ENCODE data around the gene RPRD1B.

Gene RPRD1B

GRCh38 chr20:38011696-38012095 is 21.9 kb upstream of the RPRD1B start:
- DNase-seq (ENCODE audit: low read depth), result no peak
- TF ChIP-seq, protein P1, sequence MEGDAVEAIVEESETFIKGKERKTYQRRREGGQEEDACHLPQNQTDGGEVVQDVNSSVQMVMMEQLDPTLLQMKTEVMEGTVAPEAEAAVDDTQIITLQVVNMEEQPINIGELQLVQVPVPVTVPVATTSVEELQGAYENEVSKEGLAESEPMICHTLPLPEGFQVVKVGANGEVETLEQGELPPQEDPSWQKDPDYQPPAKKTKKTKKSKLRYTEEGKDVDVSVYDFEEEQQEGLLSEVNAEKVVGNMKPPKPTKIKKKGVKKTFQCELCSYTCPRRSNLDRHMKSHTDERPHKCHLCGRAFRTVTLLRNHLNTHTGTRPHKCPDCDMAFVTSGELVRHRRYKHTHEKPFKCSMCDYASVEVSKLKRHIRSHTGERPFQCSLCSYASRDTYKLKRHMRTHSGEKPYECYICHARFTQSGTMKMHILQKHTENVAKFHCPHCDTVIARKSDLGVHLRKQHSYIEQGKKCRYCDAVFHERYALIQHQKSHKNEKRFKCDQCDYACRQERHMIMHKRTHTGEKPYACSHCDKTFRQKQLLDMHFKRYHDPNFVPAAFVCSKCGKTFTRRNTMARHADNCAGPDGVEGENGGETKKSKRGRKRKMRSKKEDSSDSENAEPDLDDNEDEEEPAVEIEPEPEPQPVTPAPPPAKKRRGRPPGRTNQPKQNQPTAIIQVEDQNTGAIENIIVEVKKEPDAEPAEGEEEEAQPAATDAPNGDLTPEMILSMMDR (IDR thresholded peaks at IDR 0.05; ENCODE audit: control insufficient read depth, insufficient read depth, low read depth, low read length, missing control alignments), result no peak
- no peak overlapping the region for H3K4me3 ChIP-seq (ENCODE audit: control insufficient read depth, low read depth, low read length)

GRCh38 chr20:38012332-38012731 is 21.2 kb upstream of the RPRD1B start:
- TF ChIP-seq, protein P1 (IDR thresholded peaks at IDR 0.05; ENCODE audit: control insufficient read depth, insufficient read depth, low read depth, low read length, missing control alignments), result no peak
- H3K4me3 ChIP-seq (ENCODE audit: control insufficient read depth, low read depth, low read length), result no peak overlapping the region

DNA sequence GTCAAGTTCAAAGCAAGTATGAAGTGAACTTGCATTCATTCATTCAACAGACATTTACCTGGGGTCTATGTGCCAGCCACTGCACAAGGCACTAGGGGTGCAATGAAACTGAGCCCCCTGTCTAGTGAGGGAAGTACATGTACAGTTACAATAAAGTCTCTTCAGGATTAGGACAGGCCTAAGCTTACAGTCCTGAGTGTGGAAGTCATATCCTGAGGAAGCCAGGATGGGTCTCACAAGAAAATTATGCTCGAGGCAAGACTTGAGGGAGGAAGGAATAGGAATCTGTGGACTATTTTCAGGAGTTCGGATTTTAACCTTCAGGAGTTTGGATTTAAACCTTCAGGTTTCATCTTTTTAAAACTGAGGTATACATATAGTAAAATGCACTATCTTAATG is 19.7 kb upstream of the RPRD1B start:
- no peak for DNase-seq (ENCODE audit: low read depth)
- no peak overlapping the region for H3K4me3 ChIP-seq (ENCODE audit: control insufficient read depth, low read depth, low read length)
- TF ChIP-seq, protein P1 (IDR thresholded peaks at IDR 0.05; ENCODE audit: control insufficient read depth, insufficient read depth, low read depth, low read length, missing control alignments), result no peak

More at GRCh38 chr20:38012332-38012731, 21.2 kb upstream of the RPRD1B start:
- DNase-seq (ENCODE audit: low read depth), result no peak

DNA sequence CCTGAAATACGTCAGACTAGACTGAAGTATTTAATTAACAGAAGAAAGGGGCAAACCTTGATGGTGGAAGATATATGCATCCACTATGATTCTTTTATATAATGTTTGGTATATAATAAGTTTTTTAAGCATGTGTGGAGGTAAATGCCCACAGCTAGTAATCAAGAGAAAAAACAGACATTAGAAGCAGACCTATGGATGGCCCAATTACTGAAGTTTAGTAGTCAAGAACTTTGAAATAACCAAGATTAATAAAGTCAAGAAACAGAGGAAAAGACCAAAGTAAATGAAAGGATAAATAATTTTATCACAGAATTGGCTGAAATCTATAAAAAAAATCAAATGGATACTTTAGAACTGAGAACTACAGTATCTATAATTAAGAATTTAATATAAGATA is 15.6 kb upstream of the RPRD1B start:
- no peak overlapping the region for H3K4me3 ChIP-seq (ENCODE audit: control insufficient read depth, low read depth, low read length)
- no peak for DNase-seq (ENCODE audit: low read depth)
- TF ChIP-seq, protein P1 (IDR thresholded peaks at IDR 0.05; ENCODE audit: control insufficient read depth, insufficient read depth, low read depth, low read length, missing control alignments), result no peak

- TF ChIP-seq, protein P1 (IDR thresholded peaks at IDR 0.05; ENCODE audit: control insufficient read depth, insufficient read depth, low read depth, low read length, missing control alignments), result no peak
- no peak overlapping the region for H3K4me3 ChIP-seq (ENCODE audit: control insufficient read depth, low read depth, low read length)
- no peak for DNase-seq (ENCODE audit: low read depth)
These were observed 15.2 kb upstream of the RPRD1B start for GRCh38 chr20:38018385-38018784.

GRCh38 chr20:38021087-38021772 is 12.3 kb upstream of the RPRD1B start:
- TF ChIP-seq, protein P1 (IDR thresholded peaks at IDR 0.05; ENCODE audit: control insufficient read depth, insufficient read depth, low read depth, low read length, missing control alignments), result no peak
- DNase-seq (ENCODE audit: low read depth), result no peak
- H3K4me3 ChIP-seq (ENCODE audit: control insufficient read depth, low read depth, low read length), result no peak overlapping the region

Data from AG09309 (cell line).